Heart right ventricle (tissue), 16 donors: ENCODE results near the gene PSME2. TPM values are rescaled to one million over a fixed set of nuclear protein-coding genes. Genes with fewer than 3 reads are reported as not detected.

ENCODE experiments used
- ATAC-seq, 8 donors: fragments of 200-7000 bp; cut with Tn5 transposase; one replicate each; pipeline ENCODE4 v1.9.1; 2020; ENCODE audit warnings: mild to moderate bottlenecking in 8 of 8, moderate library complexity in 8 of 8, moderate number of reproducible peaks in 1 of 8
- DNase-seq, 2 donors: peaks; one replicate each; pipeline ENCODE4 v3.0.0-alpha.2; 2020
- H3K27ac ChIP-seq, 10 donors: fragments of 200-600 bp; sonication (generic) in 2 of 10; one replicate each; pipeline versions ENCODE4 v1.5.0 to v1.8.0; 2020 to 2022; ENCODE audit warnings: mild to moderate bottlenecking in 3 of 10
- H3K27me3 ChIP-seq, 7 donors: fragments of 200-600 bp; one replicate each; pipeline ENCODE4 v1.8.0; 2021 to 2022; ENCODE audit warnings: mild to moderate bottlenecking in 2 of 7
- H3K36me3 ChIP-seq, 9 donors: fragments of 200-600 bp; sonication (generic) in 1 of 9; one replicate each; pipeline versions ENCODE4 v1.5.0 to v1.8.0; 2020 to 2022; ENCODE audit warnings: mild to moderate bottlenecking in 2 of 9
- H3K4me1 ChIP-seq, 9 donors: fragments of 200-600 bp; sonication (generic) in 1 of 9; one replicate each; pipeline versions ENCODE4 v1.5.0 to v1.8.0; 2020 to 2022; ENCODE audit warnings: mild to moderate bottlenecking in 4 of 9
- H3K4me3 ChIP-seq, 10 donors: fragments of 200-600 bp; sonication (generic) in 2 of 10; one replicate each; pipeline versions ENCODE4 v1.5.0 to v1.8.0; 2020 to 2022; ENCODE audit warnings: mild to moderate bottlenecking in 7 of 10, moderate library complexity in 2 of 10
- H3K9me3 ChIP-seq, 11 donors: fragments of 200-600 bp in 10 of 11; sonication (generic) in 2 of 11; one replicate each; pipeline versions ENCODE4 v1.5.0 to v1.8.0; 2013 to 2022; ENCODE audit warnings: mild to moderate bottlenecking in 2 of 11, control low read depth in 1 of 11, moderate library complexity in 1 of 11
- CTCF ChIP-seq, 9 donors: fragments of 200-600 bp; sonication (generic) in 2 of 9; IDR thresholded peaks; one replicate each; pipeline versions ENCODE4 v1.5.0 to v1.8.0; 2021 to 2022; ENCODE audit warnings: antibody characterized with exemption in 9 of 9, mild to moderate bottlenecking in 5 of 9, moderate library complexity in 1 of 9
- WGBS, 2 donors: extraction: QIAGEN DNeasy Blood & Tissue Kit; methylation state at CpG; one replicate each; pipeline ENCODE4 v1.1.7; 2013; ENCODE audit warnings: inconsistent platforms in 1 of 2; 5-methylcytosine and 5-hydroxymethylcytosine counted together
- intact Hi-C, 10 donors: fragments of 100-400 bp; cut with DNase I; formaldehyde crosslinking; loops; one replicate each; pipeline versions ENCODE4 v1.11.1 to v1.14.2; 2022
- long read RNA-seq, 3 donors: library from polyadenylated mRNA; unstranded; transcript quantifications; one replicate each; pipeline ENCODE4 v2.0.0, GENCODE V29; 2020 to 2021
- polyA plus RNA-seq, 2 donors: library from polyadenylated mRNA; stranded (reverse); fragments of 200-250 nt; gene quantifications; one replicate each; pipeline ENCODE4 v1.2.3, GENCODE V29; 2013
- total RNA-seq, 10 donors: library from RNA; stranded (reverse); fragmentation: NEBNext Ultra II Directional in 3 of 10; extraction: Animal tissue kit (Norgen Biotek cat#: 25700) in 3 of 10; gene quantifications; one replicate each; pipeline versions ENCODE4 v1.2.1 to v1.2.4, GENCODE V29; 2021 to 2023
- donor health status: Arrhythmogenic right ventricular cardiomyopathy.
- donor health status: ischemic (EF 13 %, LVEDD 7.1; RV severe dilation, severe dysfunction).
- donor health status: healthy with polysubstance abuse.
- donor health status: DM: no; HTN: yes; CAD: no.
- donor health status: DM: no; HTN: no; CAD: no.
- donor health status: ischemic (EF 25% LVEDD 6.9; RV normal size, moderate dysfunction).
- donor health status: ischemic (EF 25% LVEDD 5.7; RV mildly dilated, moderate dysfunction).
- donor health status: healthy.
- donor health status: DM: yes; HTN: yes; CAD: no.
- donor health status: Ischemic cardiomyopathy.
- donor health status: ischemic (EF 35%, LVEDD 5.7; RV mildly dilated, moderate dysfunction).
- donor health status: nonischemic (EF 11% LVEDD 7.7; RV severe dilation, severe dysfunction).
- donor health status: DM: yes; HTN: yes; CAD: no.
- donor health status: PGD.
- donor health status: ischemic (EF 29% LVEDD 5.4; RV normal size, mild dysfunction).
- donor health status: nonischemic (EF 23%, LVEDD 6.1; RV moderate dilation, normal function).

PSME2 gene
- total RNA-seq: 100 to 1,000 TPM in 3 of 10 donors, 10 to 100 TPM in 7; 62.6 to 347 (median 85.0) TPM
- 100 to 1,000 TPM; 124 to 290 TPM for polyA plus RNA-seq
- long read RNA-seq, donor 1, transcript PSME2-201 (11 exons, 1,404 nt): major isoform, 69 of 91 reads
- long read RNA-seq, donor 1, transcript PSME2-205 (2 exons, 496 nt): minor isoform, 10 of 91 reads
- long read RNA-seq, donor 1, partial matches to known transcripts: 3 of 91 reads
- long read RNA-seq, donor 1, other reads (novel, unspliced or antisense): 4 of 91 reads
- long read RNA-seq, donor 2, transcript PSME2-201 (11 exons, 1,404 nt): major isoform, 60 of 80 reads
- long read RNA-seq, donor 2, transcript PSME2-205 (2 exons, 496 nt): minor isoform, 13 of 80 reads
- long read RNA-seq, donor 2, partial matches to known transcripts: 1 of 80 reads
- long read RNA-seq, donor 2, other reads (novel, unspliced or antisense): 4 of 80 reads
- long read RNA-seq, donor 3, transcript PSME2-201 (11 exons, 1,404 nt): major isoform, 26 of 34 reads
- long read RNA-seq, donor 3, partial matches to known transcripts: 1 of 34 reads
- long read RNA-seq, donor 3, other reads (novel, unspliced or antisense): 5 of 34 reads

GRCh38 chr14:24146453-24146977 is at the start of gene PSME2:
Gene PSME2 (minus strand): TSS chr14:24146610. CDS start chr14:24146581, 29 bp downstream.
- peak within 1 kb of the TSS; percentile 79 to 97 (median 94) for H3K27ac ChIP-seq
- TF ChIP-seq CTCF (IDR thresholded peaks at IDR 0.05): peak in 2 of 9 donors; percentile 7 to 21
- H3K9me3 ChIP-seq: no peaks in the 10 kb centered on the region
- no peaks in the 10 kb centered on the region for H3K27me3 ChIP-seq
- peak within 1 kb of the TSS; percentile 75 to 96 (median 84) for H3K4me3 ChIP-seq
- peak; percentile 85 to 94 (median 89) for ATAC-seq
- DNase-seq: peak; percentile 93 to 95
- peaks cover 18 to 61% (median 34%) of the 10 kb centered on the region in 9 donors for H3K4me1 ChIP-seq
- peaks cover 0 to 61% (median 29%) of the 10 kb centered on the region in 9 donors for H3K36me3 ChIP-seq
- intact Hi-C loops: loop anchor here in 4 of 10 donors (2.0 to 10.0 kb wide), 4 partner anchors 14 to 842 kb away; partner anchors contain the start of genes DCAF11 (in 3 of the 4), NRL (in 3 of the 4), BCL2L2 (in 1 of the 4) and IRF9 (in 1 of the 4)
- 0% methylated on average over 25 of the region's 25 CpGs for WGBS, 2 donors

GRCh38 chr14:24195186-24196070 is 49.0 kb upstream of the PSME2 start, which contains the start of gene TM9SF1:
Gene TM9SF1 (minus strand): TSS chr14:24195441. CDS start chr14:24195019, 422 bp downstream.
- no peak for TF ChIP-seq CTCF (IDR thresholded peaks at IDR 0.05)
- WGBS, 2 donors: 0% methylated on average over 82 to 89 of the region's 89 CpGs

GRCh38 chr14:24194873-24195185 is 48.4 kb upstream of the PSME2 start:
- peak in 2 of 8 donors; percentile 1 to 14 for ATAC-seq
- H3K4me1 ChIP-seq: peaks cover 4 to 39% (median 27%) of the 10 kb centered on the region in 9 donors
- 47 to 52% methylated on average over 8 of the region's 8 CpGs for WGBS, 2 donors

More at GRCh38 chr14:24195186-24196070, 49.0 kb upstream of the PSME2 start, which contains the start of gene TM9SF1:
- Histone ChIP-seq H3K4me1 (peaks cover 4 to 39% (median 27%) of the 10 kb centered on the region in 9 donors), H3K4me3 (peak within 1 kb of the TSS; percentile 59 to 100 (median 92)), H3K9me3 (no peaks in the 10 kb centered on the region), H3K27ac (peak within 1 kb of the TSS; percentile 92 to 100 (median 98)), H3K27me3 (no peaks in the 10 kb centered on the region), H3K36me3 (peaks cover 0 to 42% (median 15%) of the 10 kb centered on the region in 9 donors)
- intact Hi-C loops: no loop called here
- ATAC-seq (peak; percentile 92 to 97 (median 96)), DNase-seq (peak; percentile 90)

More at GRCh38 chr14:24194873-24195185, 48.4 kb upstream of the PSME2 start:
- H3K9me3 ChIP-seq: no peaks in the 10 kb centered on the region
- H3K27ac ChIP-seq: peak overlapping the region; percentile 92 to 100 (median 98)
- DNase-seq: no peak
- no peaks in the 10 kb centered on the region for H3K27me3 ChIP-seq
- H3K4me3 ChIP-seq: peak overlapping the region; percentile 59 to 100 (median 92)
- TF ChIP-seq CTCF (IDR thresholded peaks at IDR 0.05): no peak
- H3K36me3 ChIP-seq: peaks cover 0 to 45% (median 15%) of the 10 kb centered on the region in 9 donors
- intact Hi-C loops: no loop called here
